ENCODE results near the gene WDR27.
"Not testable (repeated sequence)": the region's sequence is repeated elsewhere in the genome, so short reads cannot be mapped to it uniquely, and the experiment has no call there.

- TF ChIP-seq CTCF, POLR2A, POLR2AphosphoS5 (IDR thresholded peaks at IDR 0.05): not testable (repeated sequence)
Observed at GRCh38 chr6:169645459-169645858, 56.4 kb downstream of the WDR27 start.

Measured in breast epithelium (tissue), 3 donors.